Activated CD8-positive, alpha-beta memory T cell treated with anti-CD3 and anti-CD28 coated beads for 1 hour (primary cell): ENCODE measurements around the gene GMPS.
"Not testable (repeated sequence)": the region's sequence is repeated elsewhere in the genome, so short reads cannot be mapped to it uniquely, and the experiment has no call there.

Experiments
- DNase-seq, 2 donors: peaks; one replicate each; pipeline ENCODE4 v3.0.0-alpha.2; 2020; ENCODE audit warnings: low read depth in 1 of 2; ENCODE audit errors: extremely low read depth in 1 of 2

Gene GMPS

GRCh38 chr3:155871746-155872158, 1.3 kb downstream of the GMPS start:
- DNase-seq, result no peak

DNA sequence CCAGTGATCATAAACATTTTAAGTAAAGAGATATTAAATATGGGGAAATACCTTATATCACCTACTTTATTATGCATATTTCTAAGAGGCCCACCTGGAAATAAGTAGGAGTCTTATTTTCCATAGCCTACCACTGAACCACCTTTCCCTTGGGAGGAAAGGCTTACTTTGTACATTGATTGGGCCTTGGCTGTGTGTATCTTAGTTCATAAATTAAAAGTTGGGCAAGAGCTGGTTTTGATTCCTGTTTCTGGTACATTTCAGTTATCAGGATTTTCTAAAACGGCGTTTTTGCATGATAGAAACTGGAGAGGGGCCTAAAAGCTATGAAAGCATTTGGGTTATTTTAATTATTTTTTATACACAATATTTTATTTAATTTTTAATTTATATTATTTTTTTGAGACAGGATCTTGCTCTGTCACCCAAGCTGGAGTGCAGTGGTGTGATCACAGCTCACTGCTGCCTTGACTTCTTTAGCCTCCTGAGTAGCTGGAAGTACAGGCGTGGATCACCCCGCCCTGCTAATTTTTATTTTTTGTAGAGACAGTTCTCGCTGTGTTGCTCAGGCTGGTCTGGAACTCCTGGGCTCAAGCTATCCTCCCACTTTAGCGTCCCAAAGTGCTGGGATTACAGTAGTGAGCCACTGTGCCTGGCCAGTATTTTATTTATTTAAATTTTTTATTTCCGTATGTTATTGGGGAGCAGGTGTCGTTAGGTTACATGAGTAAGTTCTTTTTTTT, 2.6 kb downstream of the GMPS start:
- DNase-seq, result no peak

GRCh38 chr3:155876037-155876436, 5.6 kb downstream of the GMPS start:
- no peak for DNase-seq

- DNase-seq, result no peak
These were observed 6.1 kb downstream of the GMPS start for GRCh38 chr3:155876503-155876902.

DNA sequence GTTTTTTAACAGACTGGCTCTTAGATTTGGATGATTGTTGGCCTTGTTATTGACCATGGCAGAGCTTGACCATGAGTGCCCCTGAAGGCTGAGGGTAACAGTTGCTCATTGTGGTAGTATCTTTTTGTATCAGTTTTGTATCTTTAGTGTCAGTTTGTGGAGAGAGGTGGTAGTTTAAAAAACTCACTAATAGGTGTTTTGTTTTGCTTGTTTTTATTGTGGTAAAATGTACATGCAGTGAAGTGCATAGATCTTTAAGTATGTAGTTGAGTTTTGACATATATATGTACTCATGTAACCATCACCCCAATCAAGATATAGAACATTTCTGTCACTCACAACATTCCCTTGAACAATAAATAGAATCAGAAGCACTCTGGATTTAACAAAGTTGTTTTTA, 9.8 kb downstream of the GMPS start:
- DNase-seq, result no peak

DNA sequence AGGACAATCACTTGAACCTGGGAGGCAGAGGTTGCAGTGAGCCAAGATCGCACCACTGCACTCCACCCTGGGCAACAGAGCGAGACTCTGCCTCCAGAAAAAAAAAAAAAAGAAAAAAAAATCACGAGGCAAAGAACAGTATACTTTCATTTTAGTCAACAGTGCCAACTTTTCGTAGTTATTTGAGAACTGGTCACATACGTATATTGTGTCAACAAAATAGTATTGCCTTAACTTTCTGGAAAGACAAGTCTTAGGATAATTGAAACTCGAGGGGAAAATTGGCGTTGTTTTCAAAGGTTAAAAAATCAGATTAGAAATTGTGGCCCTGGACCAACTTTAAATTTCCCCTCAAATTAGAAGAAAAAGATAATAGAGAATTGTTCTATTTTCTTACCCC, 13.8 kb downstream of the GMPS start:
- no peak for DNase-seq

DNA sequence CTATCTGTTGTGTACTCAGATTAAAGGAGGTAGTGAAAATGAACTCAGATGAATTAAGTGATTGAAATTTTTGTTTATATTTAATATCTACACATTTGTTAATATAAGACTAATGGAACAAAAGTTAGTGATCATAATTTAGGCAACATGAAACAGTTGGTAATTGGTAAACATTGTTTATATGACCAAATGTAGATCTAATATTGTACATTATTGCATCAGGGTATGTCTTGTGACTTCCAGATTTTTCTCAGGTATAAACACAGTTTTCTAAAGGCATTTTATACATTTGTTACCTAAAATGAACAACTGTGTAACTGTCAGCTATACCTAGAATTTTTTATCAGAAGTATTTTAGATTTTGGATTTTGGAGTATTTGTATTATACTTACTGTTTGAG, 14.8 kb downstream of the GMPS start:
- no peak for DNase-seq

DNA sequence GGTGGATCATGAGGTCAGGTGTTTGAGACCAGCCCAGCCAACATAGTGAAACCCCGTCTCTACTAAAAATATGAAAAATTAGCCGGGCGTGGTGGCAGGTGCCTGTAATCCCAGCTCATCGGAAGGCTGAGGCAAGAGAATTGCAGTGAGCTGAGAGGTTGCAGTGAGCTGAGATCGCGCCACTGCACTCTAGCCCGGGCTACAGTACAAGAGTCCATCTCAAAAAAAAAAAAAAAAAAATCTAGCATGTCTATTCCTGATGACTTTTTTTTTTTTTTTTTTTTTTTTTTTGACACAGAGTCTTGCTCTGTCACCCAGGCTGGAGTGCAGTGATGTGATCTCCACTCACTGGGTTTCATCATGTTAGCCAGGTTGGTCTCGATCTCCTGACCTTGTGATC, 15.9 kb downstream of the GMPS start:
- DNase-seq, result not testable (repeated sequence)

DNA sequence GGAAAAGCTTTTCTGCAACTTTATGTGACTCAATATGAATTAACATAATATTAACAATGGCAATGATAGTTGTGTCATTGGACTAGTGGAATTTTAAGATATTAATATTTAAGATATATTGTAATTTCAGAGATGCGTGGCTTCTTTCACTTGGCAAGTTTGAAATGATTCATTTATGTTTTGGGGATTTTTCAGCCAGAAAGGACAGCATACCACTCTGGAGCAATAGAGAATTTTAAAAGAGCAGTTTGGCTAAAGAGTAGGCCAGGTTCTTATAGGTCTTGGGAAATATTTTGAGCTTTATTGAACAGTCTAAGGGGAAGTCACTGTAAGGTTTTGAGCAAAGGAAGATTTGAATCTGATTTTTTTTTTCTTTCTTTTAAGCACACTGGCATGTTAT, 16.5 kb downstream of the GMPS start:
- no peak for DNase-seq

DNA sequence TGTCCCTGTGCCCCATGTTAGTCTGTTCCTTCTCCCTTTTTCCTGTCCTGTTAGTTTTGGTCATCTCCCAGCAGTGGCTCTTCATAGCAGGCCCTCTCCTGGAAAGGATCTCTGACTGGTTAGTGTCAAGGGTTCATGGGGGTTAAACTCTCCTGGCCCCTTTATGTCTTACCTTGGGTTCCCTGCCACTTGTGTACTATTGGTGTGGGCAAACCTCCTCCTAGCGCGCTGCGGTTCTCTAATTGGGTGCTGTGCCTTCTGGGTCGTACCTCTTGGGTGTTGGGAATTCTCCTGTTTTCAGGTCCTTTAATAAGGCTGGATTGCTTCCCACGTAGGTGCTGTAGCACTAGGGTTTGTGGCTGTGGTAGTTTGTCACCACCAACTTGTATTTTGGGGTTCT, 18.8 kb downstream of the GMPS start:
- no peak for DNase-seq

DNA sequence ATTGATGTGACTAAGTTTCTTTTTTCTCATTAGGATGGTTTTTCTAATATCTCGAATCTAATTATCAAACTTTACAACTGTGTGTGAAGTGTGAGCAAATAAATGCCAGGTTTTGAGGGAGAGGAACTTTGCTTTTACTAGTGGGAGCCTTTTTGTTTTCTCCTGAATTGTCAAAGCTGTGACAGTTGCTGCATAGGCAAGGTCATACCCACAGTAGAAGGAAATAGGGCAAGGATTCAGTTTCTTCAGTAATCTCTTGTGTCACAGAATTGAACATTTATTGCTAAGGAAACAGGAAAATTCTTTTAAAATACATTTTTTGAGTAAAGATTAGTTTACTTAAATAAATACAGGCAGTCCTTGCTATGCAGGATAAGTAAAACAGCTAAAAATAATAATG, 19.5 kb downstream of the GMPS start:
- no peak for DNase-seq

DNA sequence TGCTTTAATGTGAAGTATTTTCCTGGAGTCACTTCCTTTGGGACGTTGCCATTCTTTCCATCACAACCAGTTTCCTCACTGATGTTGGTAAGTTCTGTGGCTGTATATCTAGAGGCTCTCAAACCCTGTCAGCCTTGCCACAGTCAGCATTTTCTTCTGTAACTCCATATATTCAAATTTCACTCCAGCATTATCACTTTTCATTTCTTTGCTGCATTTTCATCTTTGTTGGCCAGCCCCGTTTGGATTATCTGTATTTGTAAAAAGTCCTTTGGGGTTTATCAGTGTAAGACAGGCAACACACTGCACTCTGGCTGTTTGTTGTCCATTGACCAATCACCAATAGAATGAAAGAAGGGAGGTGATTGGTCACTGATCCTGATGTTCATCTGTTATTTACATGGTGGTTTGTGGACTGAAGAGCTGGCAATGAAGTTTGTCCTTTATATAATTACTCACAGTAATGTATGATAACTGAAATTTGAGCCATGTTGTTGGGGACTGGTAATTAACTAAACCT, 20.3 kb downstream of the GMPS start:
- DNase-seq, result no peak

- no peak for DNase-seq
These were observed 20.9 kb downstream of the GMPS start for GRCh38 chr3:155891321-155891720.

DNA sequence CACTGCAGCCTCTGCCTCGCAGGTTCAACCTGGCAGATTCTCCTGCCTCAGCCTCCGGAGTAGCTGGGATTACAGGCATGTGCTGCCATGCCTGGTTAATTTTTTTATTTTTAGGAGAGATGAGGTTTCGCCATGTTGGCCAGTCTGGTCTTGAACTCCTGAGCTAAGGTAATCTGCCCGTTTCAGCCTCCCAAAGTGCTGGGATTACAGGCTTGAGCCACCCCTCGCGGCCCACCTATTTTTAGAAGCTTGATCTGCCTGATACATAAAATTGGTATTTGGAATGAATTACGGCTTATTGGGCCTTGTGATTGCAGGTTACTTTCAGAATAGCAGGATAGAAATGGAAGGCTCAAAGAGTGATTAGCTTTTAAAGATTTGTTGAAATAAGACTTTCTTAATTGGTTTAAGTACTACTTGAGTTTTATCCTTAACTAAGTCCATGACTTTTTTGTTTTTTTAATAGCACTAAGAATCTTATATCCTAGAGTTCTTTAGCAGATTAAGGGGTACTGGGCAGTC, 25.0 kb downstream of the GMPS start:
- DNase-seq, result no peak

- no peak for DNase-seq
These were observed 36.5 kb downstream of the GMPS start for GRCh38 chr3:155906900-155907299.

DNA sequence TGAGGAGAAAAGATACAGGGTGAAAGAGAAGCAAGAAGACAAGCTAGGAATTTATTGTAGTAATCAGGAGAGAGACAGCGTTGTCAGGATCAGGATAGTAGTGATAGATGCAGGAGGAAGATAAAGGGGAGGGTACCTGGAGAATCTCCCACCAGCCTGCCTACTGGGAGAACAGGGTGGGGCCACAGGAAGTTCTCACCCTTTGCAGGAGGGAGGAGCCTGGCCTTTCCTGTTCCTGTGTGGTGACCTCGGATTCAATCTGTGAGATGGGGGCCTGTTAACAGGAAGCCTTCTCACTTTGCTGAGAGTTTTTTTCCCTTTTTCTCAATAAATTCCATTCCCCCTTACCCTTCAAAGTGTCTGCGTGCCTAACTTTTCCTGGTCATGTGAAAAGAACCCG, 37.6 kb downstream of the GMPS start:
- DNase-seq, result no peak

- no peak for DNase-seq
These were observed 38.2 kb downstream of the GMPS start for GRCh38 chr3:155908605-155909004.

- DNase-seq, result no peak
These were observed 41.6 kb downstream of the GMPS start for GRCh38 chr3:155912090-155912489.

- DNase-seq, result no peak
These were observed 42.2 kb downstream of the GMPS start for GRCh38 chr3:155912579-155913190.

DNA sequence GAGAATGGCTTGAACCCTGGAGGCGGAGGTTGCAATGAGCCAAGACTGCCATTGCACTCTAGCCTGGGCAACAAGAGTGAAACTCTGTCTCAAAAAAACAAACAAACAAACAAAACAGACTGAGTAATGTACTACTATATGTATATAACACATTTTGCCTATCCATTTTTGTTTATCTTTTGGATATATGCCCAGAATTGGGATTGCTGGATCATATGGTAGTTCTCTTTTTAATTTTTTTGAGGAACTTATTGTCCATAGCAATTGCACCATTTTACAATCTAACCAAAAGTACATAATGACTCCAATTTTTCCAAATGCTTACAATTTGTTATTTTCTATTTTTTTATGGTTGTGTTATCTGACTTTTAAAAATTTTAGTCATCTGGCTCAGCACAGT, 47.3 kb downstream of the GMPS start:
- DNase-seq, result no peak

- DNase-seq, result no peak
These were observed 49.3 kb downstream of the GMPS start for GRCh38 chr3:155919728-155920127.

DNA sequence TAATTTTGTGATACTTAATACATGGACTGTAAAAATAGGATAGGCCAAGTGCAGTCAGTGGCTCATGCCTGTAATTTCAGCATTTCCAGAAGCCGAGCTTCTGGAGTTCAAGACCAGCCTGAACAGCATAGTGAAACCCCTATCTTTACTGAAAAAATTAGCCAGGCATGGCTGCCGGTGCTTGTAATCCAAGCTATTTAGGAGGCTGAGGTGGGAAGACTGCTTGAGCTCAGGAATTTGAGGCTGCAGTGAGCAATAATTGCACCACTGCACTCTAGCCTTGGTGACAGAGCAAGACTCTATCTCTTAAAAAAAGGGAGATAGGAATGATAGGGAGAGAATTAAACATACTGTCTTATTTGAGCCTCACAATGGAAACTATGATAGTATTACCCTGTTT, 51.0 kb downstream of the GMPS start:
- no peak for DNase-seq
